ENCODE results near the gene ZNF385B.
"Not testable (repeated sequence)": the region's sequence is repeated elsewhere in the genome, so short reads cannot be mapped to it uniquely, and the experiment has no call there.

Gene ZNF385B

DNA sequence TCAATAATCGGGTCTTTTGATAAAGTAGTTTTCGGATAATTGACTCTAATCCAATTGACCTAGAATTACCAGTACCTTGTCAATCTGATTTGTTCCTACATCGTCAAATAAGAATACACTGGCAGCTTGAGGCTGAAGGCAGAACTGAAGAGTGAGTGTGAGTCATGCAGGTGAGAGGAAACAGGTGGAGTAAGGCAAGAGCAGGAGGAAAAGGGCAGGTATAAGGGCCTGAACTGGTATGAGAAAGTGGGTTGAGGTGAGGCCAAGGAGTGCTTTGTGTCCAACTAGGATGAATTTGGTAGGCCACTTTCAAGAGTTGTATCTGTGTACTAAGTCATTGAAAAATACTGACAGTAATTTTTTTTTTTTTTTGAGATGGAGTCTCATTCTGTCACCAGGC lies 186.0 kb downstream of the ZNF385B start:
- DNase-seq: no peak

DNA sequence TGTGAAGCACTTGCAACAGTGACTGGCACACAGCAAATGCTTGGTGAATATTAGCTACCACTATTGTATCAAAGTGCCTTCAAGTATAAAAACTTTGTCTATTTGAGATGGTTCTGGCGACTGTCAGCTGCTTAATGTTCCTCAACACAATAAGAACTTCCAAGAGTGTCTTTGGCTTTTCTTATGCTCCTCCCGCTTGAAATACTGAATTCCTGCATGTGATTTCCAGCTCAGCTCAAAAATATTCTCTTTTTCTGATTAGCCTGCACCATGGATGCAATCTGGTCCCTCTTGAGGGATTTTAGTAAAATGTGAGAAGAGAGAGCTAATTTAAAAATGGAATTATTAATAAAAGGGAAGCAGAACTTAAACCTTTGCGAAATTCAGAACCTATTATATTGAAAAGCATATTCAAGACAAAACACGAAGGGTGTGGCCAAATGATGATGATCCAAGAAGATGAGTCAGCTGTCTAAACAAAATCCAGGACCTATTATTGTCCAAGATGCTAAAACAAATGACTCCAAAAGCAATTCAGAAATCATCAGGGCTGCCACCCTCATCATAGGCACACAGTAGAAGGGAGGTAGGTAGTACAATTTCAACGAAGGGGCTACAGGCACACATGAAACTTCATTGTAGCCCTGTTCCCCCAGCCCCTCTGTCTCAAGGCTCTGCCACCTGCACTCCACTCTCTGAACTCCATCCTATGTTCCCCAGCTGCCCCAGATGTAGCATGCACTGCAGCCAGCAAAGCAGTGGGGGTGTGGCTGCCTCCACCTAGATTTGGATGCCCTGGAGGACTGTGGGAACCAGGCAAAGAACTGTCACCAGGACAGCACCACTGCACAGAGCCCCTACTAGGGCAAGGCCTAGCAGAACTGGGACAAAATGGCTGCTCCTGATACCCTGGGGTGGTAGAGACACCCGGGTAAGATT lies 190.1 kb downstream of the ZNF385B start:
- DNase-seq: no peak

DNA sequence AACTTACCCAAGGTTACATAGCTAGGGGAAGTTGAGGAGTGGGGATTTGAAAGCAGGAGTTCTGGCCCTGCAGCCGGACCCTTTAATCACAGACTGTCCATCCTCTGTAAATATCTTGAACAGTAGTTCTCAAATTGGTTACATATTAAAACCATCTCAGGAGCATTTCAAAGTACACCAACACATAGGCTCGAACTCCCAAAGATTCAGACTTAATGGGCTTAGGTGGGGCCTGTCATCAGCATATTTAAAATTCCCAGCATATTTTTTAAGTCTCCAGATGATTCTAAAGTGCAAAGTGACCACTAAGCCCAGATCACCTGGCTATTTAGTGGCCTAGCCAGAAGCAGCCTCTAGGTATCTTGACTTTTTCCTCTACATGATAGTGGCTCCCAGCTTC lies 192.2 kb downstream of the ZNF385B start:
- DNase-seq: no peak

DNA sequence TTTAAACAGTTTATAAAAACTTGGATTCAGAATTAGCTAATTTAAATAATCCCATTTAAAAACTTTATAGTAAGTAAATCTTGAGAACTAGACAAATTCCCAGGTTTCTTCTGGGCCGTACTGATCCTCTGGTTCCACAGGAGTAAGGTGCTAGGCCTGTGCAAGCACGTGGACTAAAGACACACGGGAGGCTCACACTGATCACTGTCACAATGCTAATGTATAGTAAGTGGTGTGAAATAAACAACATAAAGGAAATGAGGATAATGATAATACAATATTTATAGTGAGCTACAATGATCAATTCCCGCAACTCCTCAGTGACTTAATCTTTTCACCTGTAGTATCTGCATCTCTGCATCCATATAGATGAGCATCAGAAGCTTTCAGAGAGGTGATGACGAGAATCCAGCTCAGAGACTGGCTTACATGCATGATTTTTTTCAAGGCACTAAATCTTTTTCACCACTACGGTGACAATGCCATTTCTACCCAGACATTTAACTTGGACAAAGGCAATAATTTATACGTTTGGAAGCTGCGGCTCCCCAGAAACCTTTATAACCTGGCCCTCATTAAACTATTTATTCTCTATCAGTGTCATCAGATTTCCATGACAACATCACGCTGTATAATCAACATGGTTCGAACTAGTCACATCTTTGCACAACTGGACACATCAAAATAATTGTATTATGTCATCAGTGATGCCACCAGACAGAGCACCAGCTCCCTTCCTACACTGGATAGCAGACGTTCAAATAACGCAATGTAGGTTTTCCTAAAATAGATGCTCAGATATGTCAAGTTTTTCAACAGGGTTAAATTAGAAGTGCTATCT lies 196.2 kb downstream of the ZNF385B start:
- no peak for DNase-seq

DNA sequence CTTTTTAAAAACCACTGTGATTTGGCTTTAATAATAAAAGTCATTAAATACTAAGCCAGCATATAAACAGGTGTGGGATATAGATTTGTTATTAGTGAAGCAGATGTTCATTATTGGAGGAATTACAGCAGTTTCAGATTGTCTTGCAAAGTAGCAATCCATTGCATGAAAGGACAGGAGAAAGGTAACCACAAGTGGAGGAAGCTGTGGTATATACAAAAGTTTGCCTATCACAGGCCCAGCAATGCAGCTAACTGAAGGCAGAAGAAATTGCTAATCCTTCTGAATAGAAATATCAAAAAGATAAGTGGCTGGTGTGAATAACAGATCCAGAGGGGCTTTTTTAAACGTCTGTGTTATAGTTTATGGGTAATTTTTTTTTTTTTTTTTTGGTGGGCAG lies 199.4 kb downstream of the ZNF385B start:
- no peak for DNase-seq

DNA sequence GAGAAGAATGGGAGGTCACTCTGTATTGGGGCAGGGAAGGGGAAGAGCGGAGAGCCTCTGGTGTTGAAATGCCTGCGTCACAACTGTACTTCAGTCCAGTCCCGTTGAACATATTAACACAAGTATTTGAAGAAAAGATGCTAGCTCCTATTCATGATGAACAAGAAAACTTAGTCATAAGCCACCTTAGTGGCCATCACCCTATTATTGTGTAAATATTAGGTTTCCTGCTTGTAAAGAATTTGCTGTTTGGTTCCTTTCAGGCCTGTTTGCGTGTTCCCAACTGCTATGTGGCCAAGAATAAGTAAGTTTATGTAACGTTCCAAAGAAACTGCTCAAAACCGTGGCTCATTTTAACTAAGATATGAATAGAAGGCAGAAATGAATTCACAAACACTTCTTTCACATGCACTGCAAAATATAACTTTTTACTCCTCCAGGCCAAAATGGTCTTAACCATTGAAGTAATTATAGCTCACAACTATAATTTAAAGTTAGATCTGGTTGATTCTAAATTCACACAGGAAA lies 204.3 kb downstream of the ZNF385B start:
- no peak for DNase-seq

DNA sequence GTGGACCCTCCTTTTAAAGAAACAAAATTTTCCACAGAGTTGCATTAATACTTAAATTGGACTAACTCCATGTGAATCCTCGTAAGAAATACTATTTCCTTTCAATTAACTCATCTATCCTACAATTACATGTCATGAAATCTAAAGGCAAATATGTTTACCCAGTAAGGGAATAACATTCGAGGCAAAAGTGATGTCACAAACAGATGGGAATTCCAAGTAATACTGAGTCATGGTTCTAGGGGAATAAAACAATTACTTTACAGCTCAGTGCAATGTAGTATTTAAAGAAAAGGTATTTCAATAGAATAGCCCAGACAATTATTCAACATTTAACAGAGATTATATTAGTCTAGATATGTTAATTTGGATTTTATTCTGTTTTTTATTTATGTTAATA lies 205.8 kb downstream of the ZNF385B start:
- DNase-seq: no peak

DNA sequence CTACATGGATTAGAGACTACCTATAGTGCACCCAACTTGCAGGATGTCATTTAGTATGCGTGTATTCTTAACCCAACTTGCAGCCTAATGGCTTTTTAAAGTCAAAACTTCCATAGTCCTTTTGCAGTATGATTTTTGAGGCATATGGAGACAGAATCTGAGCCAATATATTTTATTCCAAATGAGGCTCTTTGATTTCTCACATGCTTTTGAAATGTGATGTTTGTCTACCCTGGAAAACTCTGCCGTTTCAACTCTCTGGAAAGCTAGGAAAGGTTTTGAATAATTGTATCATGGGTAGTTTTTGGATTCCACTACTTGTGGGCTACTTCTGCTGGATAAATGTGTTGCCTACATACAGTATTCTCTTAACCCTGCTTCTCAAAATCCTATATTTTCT lies 206.6 kb downstream of the ZNF385B start:
- no peak for DNase-seq

DNA sequence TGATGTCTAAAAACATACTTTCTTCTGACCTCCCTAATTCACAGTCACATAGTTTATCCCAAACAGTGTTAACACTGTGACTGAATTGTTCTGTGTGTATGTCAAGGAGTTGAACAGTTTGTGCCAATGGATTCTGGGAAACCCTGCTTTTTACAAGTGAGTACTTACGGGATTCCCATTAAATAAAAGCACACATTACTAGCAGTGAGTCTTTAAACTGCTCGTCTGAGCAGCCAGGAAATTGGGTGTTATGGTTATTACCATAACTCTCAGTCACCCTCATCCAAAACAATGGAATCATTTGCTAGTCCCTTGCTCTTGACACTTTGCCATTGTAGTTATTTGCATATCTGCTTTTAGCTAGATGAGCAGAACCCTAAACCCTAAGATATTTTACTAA lies 209.1 kb downstream of the ZNF385B start:
- no peak for DNase-seq

DNA sequence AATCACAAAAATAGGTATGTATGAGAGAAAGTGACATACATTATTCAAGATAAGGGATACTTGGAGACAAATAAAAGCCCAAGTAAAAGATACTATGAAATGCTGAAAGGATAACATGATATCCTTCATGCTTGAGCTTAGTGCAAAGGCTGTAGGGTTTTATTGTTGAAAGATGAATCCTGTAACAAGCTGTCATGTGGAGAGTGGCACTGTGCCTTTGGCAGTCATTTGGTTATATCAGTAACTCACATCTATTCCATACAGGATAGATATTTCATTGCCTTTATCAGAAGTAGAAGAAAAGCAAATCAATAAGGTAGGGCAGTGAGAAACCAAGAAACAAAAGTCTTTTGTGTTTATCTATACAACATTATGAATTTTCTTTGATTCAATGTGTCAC lies 211.0 kb downstream of the ZNF385B start:
- DNase-seq: no peak

DNA sequence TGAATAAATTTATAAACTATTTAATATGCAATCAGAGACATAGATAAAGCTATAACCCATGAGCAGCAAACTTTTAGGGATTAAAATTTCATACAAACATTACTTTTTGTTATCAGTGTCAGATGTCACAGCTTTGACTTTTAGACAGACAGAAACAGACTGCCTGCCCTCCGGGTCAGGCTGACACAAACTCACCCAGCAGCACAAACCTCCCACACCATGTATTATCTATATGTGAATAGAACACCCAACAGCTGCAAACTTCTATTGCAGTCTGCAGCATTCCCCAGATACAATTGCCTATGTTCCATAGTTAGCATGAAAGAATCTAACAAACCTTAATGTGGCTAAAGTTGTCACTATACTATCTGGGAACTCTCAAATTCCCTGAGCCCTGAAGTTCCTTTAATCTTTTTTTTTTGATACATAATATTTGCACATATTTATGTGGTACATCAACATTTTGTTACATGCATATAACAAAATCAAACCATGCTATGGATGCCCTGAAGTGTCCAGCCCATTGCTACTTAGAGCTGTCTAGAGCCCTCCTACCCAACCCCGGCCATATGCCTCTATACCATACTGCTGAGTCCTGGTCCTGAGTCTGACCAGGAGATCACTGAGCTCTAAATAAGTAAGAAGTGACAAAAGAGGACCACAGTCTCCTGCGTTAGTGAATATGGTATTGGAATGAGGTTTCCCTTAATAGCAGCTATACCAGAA lies 214.4 kb downstream of the ZNF385B start:
- no peak for DNase-seq

DNA sequence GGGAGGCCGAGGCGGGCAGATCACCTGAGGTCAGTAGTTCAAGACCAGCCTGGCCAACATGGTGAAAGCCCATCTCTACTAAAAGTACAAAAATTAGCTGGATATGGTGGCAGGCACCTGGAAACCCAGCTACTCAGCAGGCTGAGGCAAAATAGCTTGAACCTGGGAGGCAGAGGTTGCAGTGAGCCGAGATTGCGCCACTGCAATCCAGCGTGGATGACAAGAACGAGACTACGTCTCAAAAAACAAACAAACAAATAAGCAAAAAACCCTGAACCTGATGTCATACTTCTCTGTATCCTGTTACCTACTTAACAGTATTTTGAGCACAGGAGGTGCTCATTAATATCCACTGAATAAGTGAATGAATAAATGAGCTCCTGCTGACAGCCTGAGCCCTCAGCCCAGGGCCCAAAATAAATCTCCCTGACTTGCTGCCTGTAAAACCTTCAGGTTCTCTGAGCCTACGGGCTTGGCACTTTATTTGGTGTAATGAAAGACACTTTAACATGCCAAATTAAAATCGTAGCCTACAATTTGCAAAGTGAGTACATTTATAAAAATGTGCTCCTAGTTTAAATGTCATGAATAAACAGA lies 215.1 kb downstream of the ZNF385B start:
- no peak for DNase-seq

DNA sequence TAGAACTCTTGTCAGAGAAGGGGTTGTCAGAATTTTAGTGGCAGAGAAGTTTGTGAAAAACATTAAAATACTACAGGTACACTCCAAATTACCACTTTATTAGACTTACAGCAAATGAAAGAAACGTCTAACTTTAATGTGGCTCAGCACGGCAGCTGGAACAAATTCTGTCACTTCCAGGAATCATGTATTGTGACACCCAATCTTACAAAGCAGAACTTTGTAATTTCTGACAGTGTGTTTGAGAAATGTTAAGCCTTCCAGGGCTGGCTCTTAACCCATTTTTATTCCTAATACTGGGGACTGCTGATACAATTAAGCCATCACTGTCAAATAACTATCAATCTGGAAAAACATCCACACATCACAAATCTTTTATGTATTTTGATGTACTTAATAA lies 216.4 kb downstream of the ZNF385B start:
- no peak for DNase-seq

DNA sequence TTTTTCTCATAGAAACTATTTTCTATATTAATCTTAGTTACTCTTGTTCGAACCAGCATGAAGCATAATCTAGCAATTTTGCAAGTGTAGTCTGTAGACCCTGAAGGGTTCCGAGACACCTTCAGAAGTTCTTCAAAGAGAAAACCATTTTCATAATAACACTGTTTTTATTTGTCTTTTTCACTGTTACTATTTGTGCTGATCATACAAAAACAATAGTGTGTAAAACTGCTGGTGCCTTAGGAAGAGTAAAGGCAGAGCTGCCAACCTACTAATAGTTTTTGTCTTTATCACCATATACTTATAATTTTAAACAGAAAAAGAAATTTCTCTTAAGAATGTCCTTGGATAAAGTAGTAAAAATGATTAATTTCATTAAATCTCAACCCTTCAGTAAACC lies 218.9 kb downstream of the ZNF385B start:
- no peak for DNase-seq

DNA sequence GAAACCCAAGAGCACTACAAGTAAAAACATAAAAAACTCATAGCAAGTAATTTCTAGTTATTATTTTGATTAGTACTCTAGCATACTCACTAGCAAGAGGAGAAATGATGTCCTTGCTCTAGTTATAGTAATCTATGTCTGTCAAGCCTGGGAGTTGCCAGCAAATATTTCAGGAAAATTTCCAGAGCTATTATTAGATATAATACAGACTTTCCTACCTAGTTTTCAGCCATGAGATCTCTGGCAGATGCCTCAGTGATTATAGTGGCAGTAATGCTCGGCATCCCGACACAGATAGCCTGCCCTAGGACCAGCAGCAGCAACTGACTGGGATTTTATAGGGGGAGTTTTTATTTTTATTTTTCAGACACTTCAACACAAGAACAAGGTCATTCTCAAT lies 224.4 kb downstream of the ZNF385B start:
- DNase-seq: no peak

DNA sequence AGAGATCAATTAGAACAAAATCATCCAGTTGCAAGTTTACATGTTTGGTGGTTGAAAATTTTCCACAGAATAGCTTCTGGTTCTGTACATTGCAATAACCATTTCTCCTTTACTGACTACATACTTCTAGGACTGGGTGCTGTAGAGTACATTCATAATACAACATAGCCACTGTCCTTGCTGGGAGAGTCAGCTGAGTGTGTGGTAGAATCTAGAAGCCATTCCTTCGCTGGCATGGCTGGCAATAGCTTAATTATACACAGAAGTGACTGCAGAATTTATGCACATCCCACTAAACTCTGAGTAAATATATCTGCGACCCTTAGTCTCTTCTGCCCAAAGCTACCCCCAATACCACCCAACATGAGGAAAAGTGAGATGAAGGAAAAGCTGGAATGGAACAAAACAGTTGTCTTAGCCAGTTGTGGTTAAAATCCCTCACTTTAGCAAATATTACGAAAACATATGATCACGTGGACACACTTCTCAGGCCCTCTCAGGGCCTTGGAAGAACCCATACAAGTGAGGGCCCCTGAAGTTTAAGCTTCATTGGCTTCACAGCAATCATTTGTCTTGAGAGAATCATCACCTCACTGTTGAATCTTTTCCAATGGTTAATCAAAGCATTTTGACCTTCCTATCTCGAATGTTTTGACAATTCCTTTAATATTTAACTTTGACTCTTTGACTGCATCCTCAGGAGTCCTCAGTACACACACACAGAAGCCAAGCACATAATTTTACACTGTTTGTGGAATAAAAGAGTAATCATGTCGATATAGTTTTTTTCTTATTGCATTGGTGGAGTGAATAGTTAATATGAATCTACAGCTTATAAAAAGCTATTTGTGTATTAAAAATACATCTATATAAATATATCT lies 225.1 kb downstream of the ZNF385B start:
- DNase-seq: no peak

DNA sequence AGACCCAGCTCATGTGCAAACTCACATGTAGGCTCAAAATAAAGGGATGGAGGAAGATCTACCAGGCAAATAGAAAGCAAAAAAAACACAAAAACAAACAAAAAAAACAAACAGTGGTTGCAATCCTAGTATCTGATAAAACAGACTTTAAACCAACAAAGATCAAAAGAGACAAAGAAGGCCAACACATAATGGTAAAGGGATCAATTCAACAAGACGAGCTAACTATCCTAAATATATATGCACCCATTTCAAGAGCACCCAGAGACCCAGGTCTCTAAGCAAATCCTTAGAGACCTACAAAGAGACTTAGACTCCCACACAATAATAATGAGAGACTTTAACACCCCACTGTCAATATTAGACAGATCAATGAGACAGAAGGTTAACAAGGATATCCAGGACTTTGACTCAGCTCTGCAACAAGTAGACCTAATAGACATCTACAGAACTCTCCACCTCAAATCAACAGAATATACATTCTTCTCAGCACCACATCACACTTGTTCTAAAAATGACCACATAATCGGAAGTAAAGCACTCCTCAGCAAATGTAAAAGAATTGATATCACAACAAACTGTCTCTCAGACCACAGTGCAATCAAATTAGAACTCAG lies 229.5 kb downstream of the ZNF385B start:
- not testable (repeated sequence) for DNase-seq

DNA sequence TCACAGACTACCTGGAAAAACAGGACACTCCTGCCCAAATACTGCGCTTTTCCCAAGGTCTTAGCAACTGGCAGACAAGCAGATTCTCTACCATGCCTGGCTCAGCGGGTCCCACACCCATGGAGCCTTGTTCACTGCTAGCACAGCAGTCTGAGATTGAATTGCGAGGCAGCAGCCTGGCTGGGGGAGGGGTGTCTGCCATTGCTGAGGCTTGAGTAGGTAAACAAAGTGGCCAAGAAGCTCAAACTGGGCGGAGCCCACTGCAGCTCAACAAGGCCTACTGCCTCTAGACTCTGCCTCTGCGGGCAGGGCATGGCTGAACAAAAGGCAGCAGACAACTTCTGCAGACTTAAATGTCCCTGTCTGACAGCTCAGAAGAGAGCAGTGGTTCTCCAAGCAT lies 231.6 kb downstream of the ZNF385B start:
- DNase-seq: not testable (repeated sequence)

DNA sequence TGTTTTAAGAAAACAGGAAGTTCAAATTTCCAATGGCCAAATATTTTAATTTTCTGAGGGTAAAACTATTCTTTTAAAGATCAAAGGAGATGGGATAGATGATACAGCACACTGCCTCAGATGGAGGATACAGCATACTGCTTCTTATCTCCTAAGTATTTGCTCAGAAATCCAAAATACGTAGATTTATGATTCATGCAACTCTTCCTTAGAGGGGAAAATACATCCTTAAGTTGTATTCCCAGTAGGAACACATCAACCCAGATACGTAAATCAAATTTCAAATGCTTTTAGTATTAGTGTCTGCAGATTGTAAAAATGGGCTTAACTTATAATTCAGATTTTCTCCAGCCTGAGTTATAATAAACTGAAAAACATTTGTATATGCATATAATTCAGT lies 235.2 kb downstream of the ZNF385B start:
- no peak for DNase-seq

DNA sequence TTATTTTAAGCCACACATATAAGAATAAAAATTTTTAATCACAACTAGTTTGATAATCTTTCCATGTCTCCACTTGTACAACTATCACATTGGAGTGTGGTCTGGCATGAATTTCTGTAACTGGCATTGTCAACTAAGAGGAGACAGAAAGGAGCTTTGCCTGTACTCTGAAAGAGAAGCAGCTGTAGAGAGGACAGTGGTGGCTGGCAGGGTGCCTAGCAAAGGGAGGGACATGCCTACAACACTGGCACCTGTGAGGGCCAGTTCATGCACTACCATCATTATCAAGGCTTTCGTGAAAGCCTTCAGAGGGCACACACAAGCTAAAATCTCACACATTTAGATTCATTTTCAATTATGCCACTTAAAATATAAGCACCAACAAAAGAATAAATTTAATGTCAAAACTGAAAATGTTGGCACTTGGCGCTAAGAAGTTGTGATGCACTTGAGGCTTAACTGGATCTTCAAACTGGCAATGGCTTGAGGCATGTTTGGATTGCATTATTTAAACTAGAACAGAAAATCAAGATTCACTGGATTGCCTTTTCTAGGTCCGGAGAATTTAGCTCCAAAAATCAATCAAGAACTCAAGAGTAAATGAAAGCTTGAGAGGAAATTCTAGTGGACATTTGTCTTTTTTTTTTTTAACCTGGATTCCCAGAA lies 238.6 kb downstream of the ZNF385B start:
- DNase-seq: no peak

DNA sequence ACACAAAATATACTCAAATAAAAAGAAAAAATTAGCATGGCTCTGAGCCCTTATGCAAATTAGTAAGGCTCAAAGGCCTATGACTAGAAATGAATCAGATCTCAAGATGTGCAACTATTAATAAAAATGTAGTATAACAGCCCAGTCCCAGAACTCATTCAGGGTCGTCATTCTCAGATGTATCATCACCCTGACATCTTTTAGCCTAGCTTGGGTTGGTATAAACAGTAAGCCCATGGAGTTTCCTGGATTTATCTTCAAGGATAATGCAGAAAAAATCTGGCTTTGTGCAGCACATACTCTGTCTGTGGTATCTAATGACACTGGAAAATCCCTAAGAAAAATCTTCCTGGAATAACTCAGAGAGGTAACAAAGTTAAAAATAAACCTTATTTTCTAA lies 239.3 kb downstream of the ZNF385B start:
- no peak for DNase-seq
